CD4-positive, alpha-beta T cell treated with Interleukin-17A for 4 hours (primary cell): ENCODE results near the gene NDUFA5.

Source experiments
- DNase-seq: peaks from one replicate; pipeline ENCODE4 v3.0.0-alpha.2; 2020; ENCODE audit warnings: mixed read lengths

NDUFA5 gene

DNA sequence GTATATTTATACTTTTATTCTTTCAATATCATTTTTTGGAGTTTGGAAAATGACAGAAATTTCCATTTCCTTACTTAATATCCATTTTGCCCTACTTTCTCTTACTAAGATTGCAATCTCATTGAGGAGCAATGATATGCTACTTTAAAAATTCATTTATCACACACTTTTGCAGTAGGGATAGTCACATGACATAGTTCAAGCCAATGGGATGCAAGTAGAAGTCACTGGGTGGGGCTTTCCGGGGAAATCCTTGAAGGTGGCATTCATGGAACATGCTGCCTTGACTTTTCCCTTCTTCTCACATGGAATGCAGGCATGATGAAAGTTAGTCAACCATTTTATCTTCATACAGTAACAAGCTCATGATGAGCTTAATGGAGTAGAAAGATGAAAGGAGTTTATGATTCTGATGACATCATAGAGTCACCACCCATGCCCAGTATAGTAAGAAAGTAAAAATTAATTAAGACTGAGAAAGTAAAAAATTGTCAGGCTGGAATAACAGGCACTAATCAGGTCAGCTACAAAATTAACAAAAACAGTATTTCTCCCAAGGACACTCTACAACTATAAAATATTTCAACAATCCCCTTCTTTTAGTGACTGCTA lies 56.6 kb downstream of the NDUFA5 start:
- DNase-seq: no peak

DNA sequence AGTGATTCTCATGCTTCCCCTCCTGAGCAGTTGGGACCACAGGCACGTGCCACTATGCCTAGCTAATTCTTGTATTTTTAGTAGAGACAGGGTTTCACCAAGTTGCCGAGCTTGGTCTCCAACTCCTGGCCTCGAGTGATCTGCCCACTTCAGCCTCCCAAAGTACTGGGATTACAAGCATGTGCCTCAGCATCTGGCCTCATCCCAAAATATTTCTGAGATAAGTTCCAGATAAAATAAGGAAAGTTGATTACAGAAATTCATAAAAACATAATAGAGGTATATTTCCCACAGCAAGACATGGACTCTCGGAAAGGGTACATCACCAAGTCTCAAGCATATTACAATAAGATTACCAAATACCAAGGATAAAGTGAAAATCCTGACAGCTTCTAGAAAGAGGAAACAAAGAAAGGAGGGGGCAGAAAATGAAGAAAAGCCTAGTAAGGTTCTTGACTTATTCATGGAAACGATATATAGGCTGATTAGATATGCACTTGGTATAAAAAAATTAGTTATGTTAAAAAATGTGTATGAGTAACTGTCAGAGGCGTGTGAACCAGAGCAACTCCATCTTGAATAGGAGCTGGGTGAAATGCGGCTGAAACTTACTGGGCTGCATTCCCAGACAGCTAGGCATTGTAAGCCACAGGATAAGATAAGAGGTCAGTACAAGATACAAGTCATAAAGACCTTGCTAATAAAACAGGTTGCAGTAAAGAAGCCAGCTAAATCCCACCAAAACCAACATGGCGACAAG lies 58.2 kb downstream of the NDUFA5 start:
- no peak for DNase-seq

DNA sequence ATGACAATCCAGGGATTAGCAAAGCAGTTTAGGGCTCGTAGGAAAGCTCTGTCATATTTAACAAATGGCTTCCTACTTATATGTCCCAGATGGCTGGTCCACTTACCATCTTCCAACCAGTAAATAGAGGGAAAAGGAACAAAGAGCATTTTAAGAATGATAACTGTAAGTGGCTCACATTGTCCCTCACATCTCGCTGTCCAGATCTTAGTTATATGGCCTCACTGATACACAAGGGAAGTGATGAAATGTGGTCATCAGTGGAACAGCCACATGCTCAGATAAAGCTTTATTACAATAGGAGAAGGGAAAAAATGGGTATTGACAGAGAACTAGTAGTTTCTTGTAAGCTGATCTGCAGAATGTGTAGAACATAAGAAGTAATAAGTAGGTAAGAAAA lies 59.0 kb downstream of the NDUFA5 start:
- no peak for DNase-seq

DNA sequence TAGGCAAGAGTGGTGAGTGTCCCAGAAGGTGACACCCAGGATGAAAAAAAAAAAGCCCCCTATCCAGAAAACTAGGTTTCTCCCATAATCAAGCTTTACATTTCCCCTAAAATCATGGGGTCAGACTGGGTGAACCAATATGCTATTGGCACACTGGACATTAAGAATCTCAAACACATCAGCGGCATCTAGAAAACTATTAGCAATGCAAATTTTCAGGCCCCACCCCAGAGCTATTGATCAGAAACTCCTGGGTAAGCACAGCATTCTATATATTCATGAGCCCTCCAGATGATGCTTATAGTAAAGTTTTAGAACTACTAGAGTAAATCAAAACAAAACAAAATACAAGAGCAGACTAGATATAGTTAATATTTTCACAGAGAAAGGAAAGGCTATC lies 59.6 kb downstream of the NDUFA5 start:
- no peak for DNase-seq

DNA sequence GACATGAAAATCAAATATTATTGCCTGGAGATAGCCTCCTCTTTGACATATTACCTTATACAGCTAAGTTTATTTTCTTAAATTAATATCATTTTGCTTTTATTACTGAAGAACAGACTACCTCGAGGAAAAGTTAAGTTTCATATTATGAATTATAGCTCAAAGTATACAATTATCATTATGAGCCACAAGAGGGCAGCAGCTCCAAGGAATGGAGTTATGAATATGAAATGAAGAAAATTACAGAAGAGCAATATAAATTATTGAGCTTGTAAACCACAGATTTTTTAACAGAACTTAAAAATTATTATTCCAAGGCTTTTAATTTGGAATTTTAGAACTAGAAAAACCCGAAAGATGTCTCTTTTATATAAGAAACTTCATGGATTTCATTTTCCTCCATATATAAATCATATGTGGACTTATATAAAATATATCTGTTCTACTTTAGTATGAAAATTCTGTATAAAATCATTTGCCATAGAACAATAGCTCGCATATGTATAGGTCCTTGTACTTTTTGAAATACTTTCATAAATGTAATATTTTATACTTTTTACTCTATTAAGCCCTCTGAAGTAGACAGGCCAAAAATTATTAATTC lies 63.3 kb downstream of the NDUFA5 start:
- peak; percentile 41 for DNase-seq

DNA sequence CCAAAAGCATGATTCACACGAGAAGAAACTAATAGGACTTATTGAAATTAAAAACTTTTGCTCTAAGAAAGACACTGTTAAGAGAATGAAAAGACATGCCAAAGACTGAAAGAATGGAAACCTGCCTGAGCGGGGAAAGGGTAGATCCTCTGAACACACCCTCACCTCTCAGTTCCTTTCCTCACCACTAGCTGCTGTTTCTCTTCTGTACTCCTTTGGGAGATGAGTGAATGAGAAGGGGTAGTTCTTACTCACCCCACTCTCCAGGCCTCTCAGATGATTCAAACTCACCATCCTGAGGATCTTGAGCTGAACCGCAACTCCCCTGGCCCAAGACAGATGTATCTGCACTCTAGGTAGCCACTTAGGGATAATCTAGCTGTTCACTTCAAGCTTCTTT lies 65.1 kb downstream of the NDUFA5 start:
- DNase-seq: no peak
